ENCODE results near the gene OR5T1.

OR5T1 gene

DNA sequence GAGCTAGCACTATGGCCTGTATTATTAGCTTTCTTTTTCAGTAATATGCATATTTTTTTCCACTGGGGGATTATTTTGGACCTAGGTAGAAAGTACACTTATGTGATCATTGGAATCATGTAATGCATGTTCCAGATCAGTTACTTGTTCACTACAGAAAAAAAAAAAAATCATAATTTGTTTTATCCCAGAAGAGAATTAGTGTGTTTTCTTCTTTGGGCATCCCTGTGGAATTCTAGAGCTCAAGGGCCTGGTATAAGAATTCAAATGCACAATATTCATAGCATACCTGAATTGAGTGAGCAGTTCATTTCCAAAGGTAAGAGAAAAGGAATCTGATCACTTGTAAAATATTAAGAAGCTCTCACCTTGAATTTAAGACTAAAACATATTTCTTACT, at the start of gene OR5T1:
TSS of gene OR5T1 (plus strand) at position 301 of the 400 bp plus-strand sequence. CDS start 1,485 bp downstream, outside the sequence.
- no peak for DNase-seq

DNA sequence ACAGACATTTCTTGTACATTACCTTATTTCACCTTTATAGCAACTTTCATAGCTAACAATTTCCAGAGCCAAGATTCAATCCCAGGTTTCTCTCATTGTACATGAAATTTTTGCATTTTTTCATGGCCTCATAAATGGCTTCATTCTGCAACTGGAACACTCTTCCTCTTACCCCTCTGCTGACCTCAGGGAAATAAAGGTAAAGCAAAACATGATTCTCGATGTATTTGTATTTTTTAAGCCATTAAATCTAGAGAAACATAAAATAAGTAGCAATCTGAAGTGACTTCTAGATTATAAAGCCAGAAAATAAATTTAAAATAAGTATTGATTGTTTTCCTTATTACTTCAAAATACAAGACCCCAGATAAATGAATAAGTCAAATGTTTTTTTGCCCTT, 39.8 kb upstream of the OR5T1 start, which contains the start of gene OR5T2:
TSS of gene OR5T2 (minus strand) at position 101 of the 400 bp plus-strand sequence. CDS start 1,193 bp downstream, outside the sequence.
- DNase-seq: no peak

DNA sequence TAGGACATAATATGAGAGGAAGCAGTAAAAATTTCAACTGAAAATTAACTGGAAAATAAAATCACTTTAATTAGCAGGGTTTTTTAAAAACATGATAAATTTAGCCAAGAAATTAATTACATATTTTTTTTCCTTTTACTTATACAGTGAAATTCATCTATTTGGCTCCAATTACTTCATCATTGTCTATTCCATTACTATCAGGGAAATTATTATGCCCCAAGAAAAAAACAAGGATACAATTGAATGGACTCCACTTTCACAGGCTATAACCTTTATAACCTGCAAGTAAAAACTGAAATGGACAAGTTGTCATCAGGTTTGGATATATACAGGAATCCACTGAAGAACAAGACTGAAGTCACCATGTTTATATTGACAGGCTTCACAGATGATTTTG, 22.0 kb upstream of the OR5T1 start, which contains the start of gene OR5T3:
TSS of gene OR5T3 (plus strand) at position 301 of the 400 bp plus-strand sequence. CDS start at position 301, 0 bp downstream.
- DNase-seq: no peak

DNA sequence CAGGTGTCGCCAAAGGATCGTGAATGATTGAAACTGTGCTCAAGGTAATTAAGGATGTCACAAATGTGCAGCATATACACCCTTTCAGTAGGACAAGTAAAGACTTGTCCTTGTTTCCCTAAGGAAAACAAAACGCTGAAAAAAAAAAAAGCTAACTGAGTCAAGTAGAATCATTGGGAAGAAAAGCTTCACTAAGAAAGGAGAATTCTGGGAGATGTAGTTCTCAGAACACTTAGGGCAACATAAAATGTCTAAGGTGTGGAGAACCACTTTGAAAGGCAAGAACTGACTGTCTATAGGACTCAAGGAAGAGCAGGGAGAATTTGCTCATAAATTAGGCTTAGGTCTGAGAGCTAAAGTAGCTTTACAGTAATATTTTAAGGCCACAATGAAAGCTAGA, 2.9 kb upstream of the OR5T1 start:
- DNase-seq: no peak

DNA sequence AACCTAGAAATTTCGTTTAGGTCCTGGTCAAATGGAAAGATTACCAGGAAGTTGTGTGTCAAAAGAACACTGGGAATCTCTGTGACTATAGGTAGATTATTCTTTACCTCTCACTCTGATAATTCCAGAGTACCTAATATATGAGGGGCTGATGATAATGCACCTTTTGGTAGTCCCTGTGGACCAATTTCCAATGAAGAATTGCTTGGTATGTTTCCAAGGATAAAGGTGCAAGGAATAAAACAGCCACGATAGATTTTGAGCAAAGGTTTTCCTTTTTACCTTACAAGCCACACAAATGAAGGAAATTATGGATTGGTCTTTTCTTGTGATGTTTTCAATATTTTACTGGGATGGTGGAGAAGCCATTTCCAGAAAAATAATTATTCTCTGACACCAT, 18.2 kb downstream of the OR5T1 start, which contains the start of gene OR8H1:
TSS of gene OR8H1 (minus strand) at position 101 of the 400 bp plus-strand sequence. CDS start 1,192 bp downstream, outside the sequence.
- DNase-seq: no peak

DNA sequence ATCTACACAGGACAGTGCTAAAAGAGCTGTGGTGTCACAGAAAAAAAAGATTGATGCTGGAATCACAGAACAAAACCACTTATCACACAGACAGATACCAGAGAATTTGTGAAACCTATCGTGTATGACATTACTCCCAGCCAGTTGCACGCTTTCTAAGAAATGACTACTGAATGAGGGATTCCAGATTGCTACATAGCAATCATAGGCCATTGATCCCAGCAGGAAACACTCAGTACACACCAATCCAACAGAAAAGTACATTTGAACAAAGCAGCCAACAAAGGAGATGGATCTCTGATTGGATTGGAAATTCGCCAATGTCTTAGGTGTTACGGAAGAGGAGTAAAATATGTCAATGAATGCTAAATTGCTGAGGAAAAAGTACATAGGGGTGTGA, 22.9 kb downstream of the OR5T1 start:
- DNase-seq: no peak

DNA sequence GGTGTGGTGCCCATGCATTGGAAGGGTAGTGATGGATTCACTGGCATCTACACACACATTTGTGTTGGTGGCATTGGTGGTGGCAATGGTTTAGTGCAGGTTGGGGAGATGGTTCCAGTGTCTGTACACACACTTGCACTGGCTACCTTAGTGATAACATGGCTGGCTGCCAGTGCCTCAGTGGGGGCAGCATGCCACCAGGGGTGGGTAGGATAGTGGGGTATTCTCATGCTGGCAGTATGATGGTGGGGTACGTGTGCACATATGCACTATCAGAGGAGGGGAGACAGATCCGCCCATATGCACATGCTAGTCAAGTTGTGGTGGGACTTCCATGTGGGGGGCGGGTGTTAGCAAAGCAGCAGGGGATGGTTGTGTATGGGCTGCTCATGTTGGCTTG, 33.9 kb downstream of the OR5T1 start:
- DNase-seq: no peak

DNA sequence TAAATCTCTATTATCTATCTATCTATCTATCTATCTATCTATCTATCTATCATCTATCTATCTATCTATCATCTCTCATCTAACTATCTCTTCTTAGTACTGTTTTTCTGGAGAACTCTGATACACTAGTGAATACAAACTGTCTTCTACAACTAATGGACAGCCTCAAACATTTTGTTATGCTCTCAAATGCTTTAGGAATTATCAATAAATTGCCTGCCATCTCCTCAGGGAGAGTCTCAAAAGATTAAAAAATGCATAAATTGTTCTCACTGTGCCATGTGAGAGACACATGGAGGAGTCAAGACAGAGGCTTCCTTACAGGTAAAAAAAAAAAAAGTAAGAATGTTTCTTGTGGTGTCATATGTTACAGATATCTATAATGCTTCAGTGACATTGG, 40.9 kb downstream of the OR5T1 start, which contains the start of gene OR8K3:
TSS of gene OR8K3 (plus strand) at position 301 of the 400 bp plus-strand sequence. CDS start 3,163 bp downstream, outside the sequence.
- no peak for DNase-seq
